Osteoblast (primary cell): ENCODE results near the gene MAP2K5. TPM values are rescaled to one million over a fixed set of nuclear protein-coding genes. Genes with fewer than 3 reads are reported as not detected.
A peak's percentile ranks its signal among the peaks of the same experiment; 100 is the strongest.

Experiments used
- DNase-seq: peaks from one replicate; pipeline ENCODE4 v3.0.0; 2011; ENCODE audit warnings: low spot score, mixed read lengths; ENCODE audit not compliant: insufficient read length; ENCODE audit errors: missing footprints
- H2AFZ ChIP-seq: 2 replicates; pipeline ENCODE4 v1.6.0; 2011; ENCODE audit warnings: mild to moderate bottlenecking, low read length
- H3K27ac ChIP-seq: 2 replicates; pipeline ENCODE4 v1.5.1; 2011; ENCODE audit warnings: mild to moderate bottlenecking, low read depth, low read length, moderate library complexity
- H3K27me3 ChIP-seq: 2 replicates; pipeline ENCODE4 v1.6.0; 2012; ENCODE audit warnings: mild to moderate bottlenecking, control low read depth, inconsistent platforms, low read length, moderate library complexity; ENCODE audit not compliant: insufficient read depth
- H3K36me3 ChIP-seq: 2 replicates; pipeline ENCODE4 v1.5.1; 2011; ENCODE audit warnings: mild to moderate bottlenecking, low read length, control low read depth, moderate library complexity; ENCODE audit not compliant: insufficient read depth
- H3K4me1 ChIP-seq: 2 replicates; pipeline ENCODE4 v1.5.1; 2011; ENCODE audit warnings: mild to moderate bottlenecking, low read length, control low read depth, moderate library complexity; ENCODE audit not compliant: insufficient read depth
- H3K4me2 ChIP-seq: 2 replicates; pipeline ENCODE4 v1.6.0; 2011; ENCODE audit warnings: mild to moderate bottlenecking, low read length; ENCODE audit not compliant: insufficient read depth
- H3K4me3 ChIP-seq: fragments of 200-600 bp; sonication (generic); 3 replicates; pipeline ENCODE4 v1.5.1; 2012; ENCODE audit warnings: mild to moderate bottlenecking, low read length, inconsistent platforms; ENCODE audit not compliant: insufficient read depth
- H3K79me2 ChIP-seq: 2 replicates; pipeline ENCODE4 v1.6.0; 2012; ENCODE audit warnings: mild to moderate bottlenecking, low read length, control low read depth, inconsistent platforms; ENCODE audit not compliant: insufficient read depth
- H3K9me3 ChIP-seq: 2 replicates; pipeline ENCODE4 v1.5.1; 2011; ENCODE audit warnings: low read depth, low read length, control low read depth
- H4K20me1 ChIP-seq: 2 replicates; pipeline ENCODE4 v1.6.0; 2012; ENCODE audit warnings: mild to moderate bottlenecking, low read length, control low read depth; ENCODE audit not compliant: insufficient read depth
- total RNA-seq: library from RNA; depleted of rRNA; stranded (reverse); fragments of >200 nt; gene quantifications from 2 replicates; pipeline ENCODE4 v1.2.3, GENCODE V29; 2012
- TF ChIP-seq, protein P1 (sequence below): IDR thresholded peaks from 2 replicates; pipeline ENCODE4 v1.5.1; 2011; ENCODE audit warnings: mild to moderate bottlenecking, low read depth, low read length, moderate library complexity; ENCODE audit errors: extremely low read depth

The MAP2K5 gene
- total RNA-seq, 1 donor: 10.1 TPM

DNA sequence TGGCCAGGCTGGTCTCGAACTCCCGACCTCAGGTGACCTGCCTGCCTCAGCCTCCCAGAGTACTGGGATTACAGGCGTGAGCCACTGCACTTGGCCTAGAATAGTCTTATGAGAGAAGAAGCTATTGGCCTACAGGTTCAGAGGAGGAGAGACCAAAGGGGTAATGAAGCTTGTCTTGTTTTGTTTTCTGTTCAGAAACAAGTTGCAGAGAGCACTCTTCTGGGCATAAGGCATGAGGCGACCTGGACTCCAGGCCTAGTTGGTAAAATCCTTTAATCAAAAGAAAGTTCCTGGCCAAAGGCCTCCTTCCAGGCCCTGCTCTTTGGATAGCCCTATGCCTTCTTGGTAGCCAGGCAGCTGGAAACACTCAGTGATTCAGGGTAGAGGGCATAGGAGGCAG lies 195.6 kb downstream of the MAP2K5 start:
- DNase-seq: no peak
- Histone ChIP-seq H3K36me3 (no peaks in the 10 kb centered on the region), H3K4me1 (no peaks in the 10 kb centered on the region), H3K9me3 (no peaks in the 10 kb centered on the region), H4K20me1 (peaks cover 3% of the 10 kb centered on the region), H3K27ac (no peak overlapping the region), H3K4me2 (no peak overlapping the region), H3K4me3 (no peak overlapping the region), H3K27me3 (no peaks in the 10 kb centered on the region), H2AFZ (no peak overlapping the region), H3K79me2 (no peaks in the 10 kb centered on the region)
- TF ChIP-seq, protein P1, sequence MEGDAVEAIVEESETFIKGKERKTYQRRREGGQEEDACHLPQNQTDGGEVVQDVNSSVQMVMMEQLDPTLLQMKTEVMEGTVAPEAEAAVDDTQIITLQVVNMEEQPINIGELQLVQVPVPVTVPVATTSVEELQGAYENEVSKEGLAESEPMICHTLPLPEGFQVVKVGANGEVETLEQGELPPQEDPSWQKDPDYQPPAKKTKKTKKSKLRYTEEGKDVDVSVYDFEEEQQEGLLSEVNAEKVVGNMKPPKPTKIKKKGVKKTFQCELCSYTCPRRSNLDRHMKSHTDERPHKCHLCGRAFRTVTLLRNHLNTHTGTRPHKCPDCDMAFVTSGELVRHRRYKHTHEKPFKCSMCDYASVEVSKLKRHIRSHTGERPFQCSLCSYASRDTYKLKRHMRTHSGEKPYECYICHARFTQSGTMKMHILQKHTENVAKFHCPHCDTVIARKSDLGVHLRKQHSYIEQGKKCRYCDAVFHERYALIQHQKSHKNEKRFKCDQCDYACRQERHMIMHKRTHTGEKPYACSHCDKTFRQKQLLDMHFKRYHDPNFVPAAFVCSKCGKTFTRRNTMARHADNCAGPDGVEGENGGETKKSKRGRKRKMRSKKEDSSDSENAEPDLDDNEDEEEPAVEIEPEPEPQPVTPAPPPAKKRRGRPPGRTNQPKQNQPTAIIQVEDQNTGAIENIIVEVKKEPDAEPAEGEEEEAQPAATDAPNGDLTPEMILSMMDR: no peak

DNA sequence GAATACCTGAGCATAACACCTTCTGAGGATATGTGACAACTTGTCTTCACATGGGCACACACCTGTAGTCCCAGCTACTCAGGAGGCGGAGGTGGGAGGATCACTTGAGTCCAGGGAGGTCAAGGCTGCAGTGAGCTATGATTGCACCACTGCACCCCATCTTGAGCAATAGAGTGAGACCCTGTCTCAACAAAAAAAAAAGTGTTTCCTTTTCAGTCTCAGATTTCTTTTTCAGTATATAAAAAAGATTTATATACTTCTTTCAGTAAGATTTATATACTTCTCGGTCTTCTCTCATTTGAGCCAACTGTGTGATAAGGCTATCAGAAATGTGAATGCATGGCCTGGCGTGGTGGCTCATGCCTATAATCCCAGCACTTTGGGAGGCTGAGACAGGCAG lies 197.9 kb downstream of the MAP2K5 start:
- H4K20me1 ChIP-seq: no peaks in the 10 kb centered on the region
- TF ChIP-seq, protein P1: no peak
- H3K4me3 ChIP-seq: no peak overlapping the region
- no peak for DNase-seq
- no peak overlapping the region for H3K4me2 ChIP-seq
- H3K79me2 ChIP-seq: no peaks in the 10 kb centered on the region
- H3K4me1 ChIP-seq: peaks cover 2% of the 10 kb centered on the region
- H2AFZ ChIP-seq: no peak overlapping the region
- H3K36me3 ChIP-seq: no peaks in the 10 kb centered on the region
- no peaks in the 10 kb centered on the region for H3K27me3 ChIP-seq
- no peak overlapping the region for H3K27ac ChIP-seq
- no peaks in the 10 kb centered on the region for H3K9me3 ChIP-seq

DNA sequence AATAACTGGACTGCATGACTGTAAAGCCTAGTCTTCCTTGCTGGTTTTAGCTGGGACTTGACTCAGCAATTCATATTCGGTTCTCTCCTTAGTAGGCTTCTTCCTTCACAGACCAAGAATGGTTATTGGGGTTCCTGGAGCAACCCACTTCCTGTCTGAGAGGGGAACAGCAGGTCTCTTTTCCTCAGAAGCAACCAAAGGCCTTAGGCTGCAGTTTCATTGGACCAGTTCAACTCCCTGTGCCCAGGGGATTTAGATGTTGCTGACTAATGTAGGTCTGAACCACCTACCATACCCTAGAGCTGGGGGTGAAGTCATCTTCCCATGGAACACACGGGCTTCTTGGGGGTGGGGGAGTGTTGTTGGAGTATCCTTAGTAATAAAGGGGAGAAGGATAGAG lies 198.8 kb downstream of the MAP2K5 start:
- no peaks in the 10 kb centered on the region for H3K9me3 ChIP-seq
- no peaks in the 10 kb centered on the region for H3K27me3 ChIP-seq
- H3K4me2 ChIP-seq: no peak overlapping the region
- peak; percentile 78 for DNase-seq
- H3K27ac ChIP-seq: no peak overlapping the region
- no peaks in the 10 kb centered on the region for H3K36me3 ChIP-seq
- H4K20me1 ChIP-seq: no peaks in the 10 kb centered on the region
- H3K79me2 ChIP-seq: no peaks in the 10 kb centered on the region
- no peak overlapping the region for H3K4me3 ChIP-seq
- TF ChIP-seq, protein P1: no peak
- H2AFZ ChIP-seq: no peak overlapping the region
- H3K4me1 ChIP-seq: peaks cover 11% of the 10 kb centered on the region

DNA sequence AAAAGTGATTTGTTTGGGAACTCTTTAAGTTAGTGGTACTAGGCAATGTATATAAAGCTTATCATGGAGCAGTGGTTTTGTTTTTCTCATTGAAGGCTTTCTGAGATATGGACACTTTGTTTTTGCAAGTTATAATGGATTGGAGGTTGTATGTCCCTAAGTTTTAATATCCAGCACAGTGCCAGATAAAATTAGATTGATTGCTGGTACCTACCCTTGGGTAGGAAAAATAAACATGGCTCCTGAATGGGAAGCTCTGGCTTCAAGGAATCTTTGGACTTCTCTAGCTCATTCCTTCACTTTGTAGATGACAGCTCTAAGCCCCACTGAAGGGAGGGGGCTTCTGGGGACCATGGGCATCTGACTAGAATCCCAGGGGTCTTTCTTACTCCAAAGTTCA lies 201.1 kb downstream of the MAP2K5 start:
- Histone ChIP-seq H3K4me1 (peaks cover 13% of the 10 kb centered on the region), H3K36me3 (no peaks in the 10 kb centered on the region), H3K27me3 (no peaks in the 10 kb centered on the region), H3K4me2 (no peak overlapping the region), H2AFZ (no peak overlapping the region), H3K79me2 (no peaks in the 10 kb centered on the region), H4K20me1 (no peaks in the 10 kb centered on the region), H3K27ac (no peak overlapping the region), H3K4me3 (no peak overlapping the region), H3K9me3 (no peaks in the 10 kb centered on the region)
- no peak for DNase-seq
- TF ChIP-seq, protein P1: no peak
